NT2/D1 (cell line): ENCODE results near the gene BTRC.
"Not testable (repeated sequence)": the region's sequence is repeated elsewhere in the genome, so short reads cannot be mapped to it uniquely, and the experiment has no call there.

ENCODE experiments used
- DNase-seq: peaks from one replicate; pipeline ENCODE4 v3.0.0-alpha.2; 2011; ENCODE audit warnings: low read depth, low spot score
- H3K27me3 ChIP-seq: 2 replicates; pipeline ENCODE4 v1.6.0; 2011; ENCODE audit warnings: mild to moderate bottlenecking; ENCODE audit not compliant: insufficient read length, insufficient read depth
- H3K36me3 ChIP-seq: 2 replicates; pipeline ENCODE4 v1.6.1; 2011; ENCODE audit warnings: mild to moderate bottlenecking, low read length, mixed read lengths; ENCODE audit not compliant: insufficient read depth, insufficient read length
- H3K4me1 ChIP-seq: 2 replicates; pipeline ENCODE4 v1.5.1; 2011; ENCODE audit not compliant: insufficient read depth, insufficient read length
- H3K4me3 ChIP-seq: 2 replicates; pipeline ENCODE4 v1.5.1; 2011; ENCODE audit warnings: low read depth; ENCODE audit not compliant: insufficient read length
- H3K9ac ChIP-seq: 2 replicates; pipeline ENCODE4 v1.6.0; 2011; ENCODE audit warnings: low read depth; ENCODE audit not compliant: insufficient read length
- H3K9me3 ChIP-seq: 2 replicates; pipeline ENCODE4 v1.5.1; 2011; ENCODE audit warnings: mild to moderate bottlenecking, low read length; ENCODE audit not compliant: insufficient read depth
- SUZ12 ChIP-seq: IDR thresholded peaks from 2 replicates; pipeline ENCODE4 v1.6.1; 2011; ENCODE audit not compliant: insufficient read length, insufficient read depth; ENCODE audit errors: extremely low read depth
- YY1 ChIP-seq: IDR thresholded peaks from 2 replicates; pipeline ENCODE4 v1.6.1; 2011; ENCODE audit not compliant: insufficient read length, insufficient read depth
- ZNF274 ChIP-seq: IDR thresholded peaks from 2 replicates; pipeline ENCODE4 v1.6.1; 2011; ENCODE audit warnings: mild to moderate bottlenecking, low read depth, low read length

The BTRC gene

DNA sequence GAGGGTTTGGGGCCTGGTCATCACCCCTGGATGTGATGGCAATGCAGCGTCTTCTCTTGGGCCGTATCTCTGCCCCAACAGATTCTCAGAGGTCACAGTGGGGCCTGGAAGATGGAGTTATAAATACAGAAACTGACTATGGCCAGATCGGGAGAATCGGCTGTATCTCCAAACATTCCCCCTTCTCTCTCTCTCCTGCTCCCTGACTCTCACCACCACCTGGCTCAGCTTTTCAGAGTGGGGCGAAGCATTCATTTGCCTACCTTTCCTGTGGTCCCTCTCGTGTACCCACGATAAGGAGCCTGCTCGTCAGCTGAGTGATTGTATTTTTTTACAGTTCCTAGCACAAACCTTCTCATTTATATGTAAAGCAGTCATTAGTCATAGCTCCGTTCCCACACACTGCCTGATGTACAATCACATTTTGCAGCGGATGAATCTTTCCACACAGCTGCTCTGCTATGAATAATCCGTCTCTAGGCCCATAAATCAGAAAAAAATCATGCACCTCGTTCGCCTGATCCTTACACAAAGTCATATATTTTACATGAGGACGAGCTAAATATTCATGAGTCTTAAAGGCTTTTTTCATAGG, 23.2 kb upstream of the BTRC start:
- H3K9ac ChIP-seq, result no peak overlapping the region
- TF ChIP-seq ZNF274 (no peak), SUZ12 (no peak), YY1 (no peak)
- H3K27me3 ChIP-seq, result no peaks in the 10 kb centered on the region
- H3K36me3 ChIP-seq, result no peaks in the 10 kb centered on the region
- H3K4me1 ChIP-seq, result no peaks in the 10 kb centered on the region
- no peak overlapping the region for H3K4me3 ChIP-seq
- no peak for DNase-seq
- peaks cover 5% of the 10 kb centered on the region; the same call in 1 of the 2 replicates for H3K9me3 ChIP-seq

DNA sequence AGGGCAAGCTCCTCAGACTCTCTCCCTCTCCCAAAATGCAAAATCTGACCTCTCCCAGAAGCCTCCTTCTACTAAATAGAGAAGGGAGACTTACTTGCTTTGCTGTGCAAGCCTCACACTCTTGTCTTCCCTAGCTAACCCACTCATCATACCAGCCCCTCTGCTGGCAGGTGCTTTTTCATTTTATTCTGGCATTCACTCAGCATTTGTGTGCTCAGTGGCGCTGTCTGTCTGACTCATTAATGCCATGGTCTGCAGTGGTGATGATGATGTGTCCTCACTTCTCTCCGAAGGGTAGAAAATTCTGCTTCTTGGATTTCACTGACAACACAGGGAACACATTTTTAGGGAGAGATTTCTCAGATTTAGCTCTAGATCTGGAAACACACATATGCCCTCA, 22.0 kb upstream of the BTRC start:
- TF ChIP-seq YY1 (no peak), ZNF274 (no peak), SUZ12 (no peak)
- Histone ChIP-seq H3K4me3 (no peak overlapping the region), H3K9me3 (peaks cover 5% of the 10 kb centered on the region; the same call in 1 of the 2 replicates), H3K36me3 (no peaks in the 10 kb centered on the region), H3K9ac (no peak overlapping the region), H3K27me3 (no peaks in the 10 kb centered on the region), H3K4me1 (no peaks in the 10 kb centered on the region)
- DNase-seq, result no peak

DNA sequence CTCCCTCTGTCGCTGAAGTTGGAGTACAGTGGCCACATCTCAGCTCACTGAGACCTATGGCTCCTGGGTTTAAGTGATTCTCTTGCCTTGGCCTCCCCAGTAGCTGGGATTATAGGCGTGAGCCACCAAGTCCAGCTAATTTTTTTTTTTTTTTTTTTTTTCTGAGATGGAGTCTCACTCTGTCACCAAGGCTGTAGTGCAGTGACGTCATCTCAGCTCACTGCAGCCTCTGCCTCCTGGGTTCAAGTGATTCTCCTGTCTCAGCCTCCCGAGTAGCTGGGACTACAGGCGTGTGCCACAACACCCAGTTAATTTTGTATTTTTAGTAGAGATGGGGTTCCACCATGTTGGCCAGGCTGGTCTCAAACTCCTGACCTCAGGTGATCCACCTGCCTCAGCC, 19.7 kb upstream of the BTRC start:
- H3K4me3 ChIP-seq, H3K4me1 ChIP-seq, DNase-seq, H3K27me3 ChIP-seq, H3K9me3 ChIP-seq, H3K9ac ChIP-seq, H3K36me3 ChIP-seq: not testable (repeated sequence)

DNA sequence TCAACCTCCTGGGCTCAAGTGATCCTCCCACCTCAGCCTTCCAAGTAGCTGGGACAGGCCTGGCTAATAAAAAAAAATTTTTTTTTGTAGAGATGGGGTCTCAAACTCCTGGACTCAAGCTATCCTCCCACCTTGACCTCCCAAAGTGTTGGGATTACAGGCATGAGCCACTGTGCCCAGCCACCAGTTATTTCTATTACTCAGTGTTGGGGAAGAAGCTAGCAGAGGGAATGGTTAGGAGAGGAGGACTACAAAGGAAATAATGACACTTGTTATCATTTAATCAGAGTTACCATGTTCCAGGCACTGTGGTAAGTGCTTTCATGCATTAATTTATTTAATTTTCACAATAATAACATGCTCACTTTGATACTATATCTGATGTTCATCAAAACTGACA, 17.6 kb upstream of the BTRC start:
- Histone ChIP-seq H3K9ac (no peak overlapping the region), H3K36me3 (no peaks in the 10 kb centered on the region), H3K27me3 (no peaks in the 10 kb centered on the region), H3K4me1 (no peaks in the 10 kb centered on the region), H3K9me3 (no peaks in the 10 kb centered on the region), H3K4me3 (no peak overlapping the region)
- DNase-seq, result no peak
- TF ChIP-seq YY1 (no peak), ZNF274 (no peak), SUZ12 (no peak)

DNA sequence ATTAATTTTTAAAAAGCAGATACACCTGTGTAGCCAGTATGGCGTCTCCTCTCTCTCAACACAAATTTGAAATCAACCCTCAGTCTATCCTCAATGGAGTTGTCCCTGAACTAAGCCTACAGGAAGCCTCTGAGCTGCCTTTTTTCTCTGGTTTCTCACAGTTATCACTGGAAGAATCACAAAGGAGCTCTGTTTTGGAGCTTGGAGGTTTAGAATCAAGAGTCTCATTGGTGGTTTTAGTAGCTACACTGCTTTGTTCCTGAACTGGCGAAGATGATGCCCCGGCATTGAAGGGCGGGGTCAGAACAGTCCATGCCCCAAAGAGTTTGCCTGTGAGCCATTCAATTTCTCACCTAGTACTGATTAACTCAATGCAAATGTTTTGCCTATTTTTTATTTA, 16.1 kb upstream of the BTRC start:
- Histone ChIP-seq H3K4me1 (no peaks in the 10 kb centered on the region), H3K4me3 (no peak overlapping the region), H3K36me3 (no peaks in the 10 kb centered on the region), H3K9ac (no peak overlapping the region), H3K9me3 (no peaks in the 10 kb centered on the region), H3K27me3 (no peaks in the 10 kb centered on the region)
- TF ChIP-seq SUZ12 (no peak), YY1 (no peak), ZNF274 (no peak)
- DNase-seq, result no peak

DNA sequence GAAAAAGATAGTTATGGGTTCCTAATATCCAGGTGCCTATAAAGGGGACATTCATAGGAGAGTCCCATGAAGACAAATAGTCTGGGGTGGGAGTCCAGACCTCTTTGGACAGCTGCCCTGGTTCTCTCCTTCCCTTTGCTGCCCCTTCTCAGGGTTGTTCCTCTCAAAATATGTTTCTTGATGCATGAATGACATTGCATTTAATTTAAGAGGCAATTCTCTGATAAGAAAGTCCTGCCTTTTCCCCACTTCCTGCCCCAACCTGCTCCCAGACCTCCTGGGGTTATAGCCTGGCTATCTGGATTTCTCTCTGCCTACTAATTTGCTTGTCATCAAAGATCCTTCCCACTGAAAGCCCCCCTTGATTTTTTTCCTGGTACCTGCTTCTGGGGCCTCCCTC, 12.5 kb upstream of the BTRC start:
- Histone ChIP-seq H3K9ac (no peak overlapping the region), H3K4me1 (no peaks in the 10 kb centered on the region), H3K27me3 (no peaks in the 10 kb centered on the region), H3K4me3 (no peak overlapping the region), H3K36me3 (no peaks in the 10 kb centered on the region), H3K9me3 (no peaks in the 10 kb centered on the region)
- no peak for DNase-seq
- TF ChIP-seq YY1, result no peak

DNA sequence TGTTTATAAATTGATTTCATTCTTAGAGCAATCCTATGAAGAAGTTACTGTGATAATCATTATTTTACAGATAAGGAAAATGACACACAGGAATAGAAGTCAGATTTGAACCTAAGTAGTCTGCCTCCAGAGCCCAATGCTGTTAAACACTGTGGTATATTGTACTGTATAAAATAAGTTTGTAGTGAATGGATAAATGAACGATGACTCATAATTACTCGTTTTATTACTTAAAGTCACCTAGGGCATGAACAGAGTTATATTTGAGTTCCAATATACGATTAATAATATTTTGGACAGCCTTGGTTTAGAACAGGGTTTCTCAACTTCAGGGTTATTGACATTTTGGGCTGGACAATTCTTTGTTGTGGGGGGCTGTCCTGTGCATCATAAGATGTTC, 7.8 kb upstream of the BTRC start:
- TF ChIP-seq ZNF274 (no peak), YY1 (no peak), SUZ12 (no peak)

DNA sequence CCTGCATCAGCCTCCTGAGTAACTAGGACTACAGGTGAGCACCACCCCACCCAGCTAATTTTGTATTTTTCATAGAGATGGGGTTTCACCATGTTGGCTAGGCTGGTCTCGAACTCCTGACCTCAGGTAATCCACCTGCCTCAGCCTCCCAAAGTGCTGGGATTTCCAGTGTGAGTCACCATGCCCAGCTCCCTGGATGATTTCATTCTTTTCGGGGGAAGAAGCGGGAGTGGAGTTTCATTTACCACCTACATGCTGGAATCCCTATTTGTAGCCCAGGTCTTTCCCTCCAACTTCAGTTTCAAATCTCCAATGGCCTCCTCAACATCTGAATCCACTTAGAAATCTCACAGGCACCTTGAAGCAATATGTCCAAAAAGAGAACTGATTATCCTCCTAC, 2.9 kb upstream of the BTRC start:
- no peak overlapping the region for H3K4me3 ChIP-seq
- no peak for TF ChIP-seq YY1
- no peak for TF ChIP-seq ZNF274
- TF ChIP-seq SUZ12, result no peak
- H3K9me3 ChIP-seq, result no peaks in the 10 kb centered on the region
- no peaks in the 10 kb centered on the region for H3K36me3 ChIP-seq
- no peak for DNase-seq
- no peaks in the 10 kb centered on the region for H3K27me3 ChIP-seq
- H3K4me1 ChIP-seq, result no peaks in the 10 kb centered on the region
- no peak overlapping the region for H3K9ac ChIP-seq

More for the DNA sequence above, 7.8 kb upstream of the BTRC start:
- no peaks in the 10 kb centered on the region for H3K27me3 ChIP-seq
- no peak for DNase-seq
- no peak overlapping the region for H3K4me3 ChIP-seq
- no peaks in the 10 kb centered on the region for H3K36me3 ChIP-seq
- H3K9ac ChIP-seq, result no peak overlapping the region
- H3K4me1 ChIP-seq, result no peaks in the 10 kb centered on the region
- no peaks in the 10 kb centered on the region for H3K9me3 ChIP-seq
